ENCODE measurements around the gene ROR1. TPM values are rescaled to one million over a fixed set of nuclear protein-coding genes. Genes with fewer than 3 reads are reported as not detected.

Gene ROR1
- polyA plus RNA-seq, 1 of the 3 experiments (the other 2 are of a cell fraction): 4.0 TPM

DNA sequence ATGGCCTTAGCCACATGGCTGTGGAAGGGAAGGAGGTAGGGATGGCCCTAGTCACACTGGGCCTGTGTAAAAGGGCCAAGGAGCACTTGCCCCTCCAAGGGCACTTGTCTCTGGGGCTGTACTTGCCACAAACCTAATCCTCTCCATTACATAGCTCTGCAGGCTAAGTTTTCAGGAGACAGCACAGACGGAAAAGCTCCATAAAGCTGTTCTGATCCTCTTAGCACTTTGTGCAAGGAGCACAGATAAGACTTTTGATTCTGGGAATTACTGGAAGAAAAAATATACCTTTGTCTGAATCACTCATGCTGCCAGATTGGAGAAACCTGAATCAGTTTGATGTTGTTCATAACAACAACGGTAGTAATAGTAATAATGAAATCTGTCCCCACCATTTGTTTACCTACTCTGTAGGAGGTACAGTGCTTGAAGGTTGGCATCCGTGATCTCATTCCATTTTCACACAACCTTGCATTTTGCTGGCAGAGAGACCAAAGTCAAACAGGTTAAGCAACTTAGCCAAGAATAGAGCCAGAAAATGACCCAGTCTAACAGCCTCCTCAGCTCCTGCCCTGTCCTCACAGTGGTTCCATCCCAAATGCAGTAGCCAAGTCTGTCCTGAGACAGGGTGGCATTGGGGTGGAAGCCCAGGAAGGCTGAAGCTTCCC, 207.1 kb downstream of the ROR1 start:
- ChIA-PET POLR2A (no interaction called here), CTCF (interaction anchor here (0.7 kb wide), 1 partner anchor 23 kb away, joined by 3 read pairs; no protein-coding TSS in a partner anchor)
- Histone ChIP-seq H3K9me2 (no peaks in the 10 kb centered on the region), H2AFZ (ENCODE audit: low read depth) (no peak overlapping the region), H3F3A (replicated peaks; ENCODE audit: insufficient read depth) (no peaks in the 10 kb centered on the region), H3K4me2 (no peak overlapping the region), H3K27me3 (ENCODE audit: insufficient read depth) (no peaks in the 10 kb centered on the region), H3K79me2 (ENCODE audit: insufficient read depth) (no peaks in the 10 kb centered on the region), H3K9me3 (no peaks in the 10 kb centered on the region), H4K20me1 (ENCODE audit: insufficient read depth) (no peaks in the 10 kb centered on the region), H3K9ac (no peak overlapping the region), H3K27ac (ENCODE audit: low read depth in 2 of 2, low read length in 1 of 2) (no peak overlapping the region), H3K4me3 (ENCODE audit: low read depth in 2 of 2, low read length in 1 of 2) (no peak overlapping the region), H3K36me3 (replicated peaks in 1 of 2; ENCODE audit: control insufficient read depth in 1 of 2, insufficient read depth in 2 of 2, low read length in 1 of 2) (no peaks in the 10 kb centered on the region), H3K4me1 (ENCODE audit: control insufficient read depth in 1 of 2, insufficient read depth in 2 of 2, low read depth in 1 of 2, low read length in 1 of 2) (peaks cover 7 to 11% of the 10 kb centered on the region in 2 experiments; a peak in 3 of 4 replicates)
- no peak for TF ChIP-seq JUND (IDR thresholded peaks at IDR 0.05)
- TF ChIP-seq POLR2AphosphoS5 (IDR thresholded peaks at IDR 0.05; ENCODE audit: low read depth, low read length): no peak
- TF ChIP-seq SIN3A (IDR thresholded peaks at IDR 0.05; ENCODE audit: borderline replicate concordance, low read depth, low read length): no peak
- TF ChIP-seq GATA2 (CRISPR knock-in tag; IDR thresholded peaks at IDR 0.05): no peak
- no peak for TF ChIP-seq RXRA (IDR thresholded peaks at IDR 0.05; ENCODE audit: borderline replicate concordance, low read depth)
- DNase-seq: no peak
- WGBS (ENCODE audit: low lambda C conversion rate): 87% methylated on average over 3 of the region's 3 CpGs

DNA sequence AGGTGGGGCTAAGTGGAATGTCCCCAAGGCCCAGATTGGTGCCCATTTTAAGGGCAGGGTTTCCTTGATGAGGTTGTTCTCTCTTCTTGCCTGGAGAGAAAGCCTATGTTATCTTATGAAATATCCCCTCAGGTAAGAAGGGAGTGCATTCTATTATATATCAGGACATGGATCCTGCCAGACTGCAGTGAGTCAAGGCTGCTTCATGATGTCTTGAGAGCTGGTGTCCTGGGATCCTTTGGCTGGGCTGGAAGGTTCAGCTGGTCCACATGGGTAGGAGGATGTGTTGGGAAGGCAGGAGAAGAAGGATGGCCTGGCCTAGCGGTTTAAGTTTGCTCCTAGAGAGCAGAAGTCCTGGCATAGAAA, 207.6 kb downstream of the ROR1 start:
- H3K36me3 ChIP-seq (replicated peaks in 1 of 2; ENCODE audit: control insufficient read depth in 1 of 2, insufficient read depth in 2 of 2, low read length in 1 of 2): no peaks in the 10 kb centered on the region
- H3K4me2 ChIP-seq: no peak overlapping the region
- DNase-seq: no peak
- no peaks in the 10 kb centered on the region for H3F3A ChIP-seq (replicated peaks; ENCODE audit: insufficient read depth)
- H3K27me3 ChIP-seq (ENCODE audit: insufficient read depth): no peaks in the 10 kb centered on the region
- H3K9me3 ChIP-seq: no peaks in the 10 kb centered on the region
- ChIA-PET CTCF (no interaction called here), POLR2A (no interaction called here)
- no peak overlapping the region for H3K27ac ChIP-seq (ENCODE audit: low read depth in 2 of 2, low read length in 1 of 2)
- no peaks in the 10 kb centered on the region for H3K79me2 ChIP-seq (ENCODE audit: insufficient read depth)
- H4K20me1 ChIP-seq (ENCODE audit: insufficient read depth): no peaks in the 10 kb centered on the region
- no peak overlapping the region for H3K9ac ChIP-seq
- H3K9me2 ChIP-seq: no peaks in the 10 kb centered on the region
- no peak overlapping the region for H2AFZ ChIP-seq (ENCODE audit: low read depth)
- peaks cover 7 to 11% of the 10 kb centered on the region in 2 experiments; a peak in 3 of 4 replicates for H3K4me1 ChIP-seq (ENCODE audit: control insufficient read depth in 1 of 2, insufficient read depth in 2 of 2, low read depth in 1 of 2, low read length in 1 of 2)
- no peak for TF ChIP-seq MXI1 (IDR thresholded peaks at IDR 0.05; ENCODE audit: low read depth, low read length)
- TF ChIP-seq SMC3 (IDR thresholded peaks at IDR 0.05; ENCODE audit: low read depth, low read length): no peak
- TF ChIP-seq MEF2A (IDR thresholded peaks at IDR 0.05; ENCODE audit: borderline replicate concordance, low read depth): no peak
- no peak for TF ChIP-seq FOXJ3 (CRISPR knock-in tag; IDR thresholded peaks at IDR 0.05)
- H3K4me3 ChIP-seq (ENCODE audit: low read depth in 2 of 2, low read length in 1 of 2): no peak overlapping the region
- 100% methylated on average over 1 of the region's 1 CpG for WGBS (ENCODE audit: low lambda C conversion rate)

- no peak overlapping the region for H3K4me2 ChIP-seq
- no peaks in the 10 kb centered on the region for H3K36me3 ChIP-seq (replicated peaks in 1 of 2; ENCODE audit: control insufficient read depth in 1 of 2, insufficient read depth in 2 of 2, low read length in 1 of 2)
- no peak overlapping the region for H3K4me3 ChIP-seq (ENCODE audit: low read depth in 2 of 2, low read length in 1 of 2)
- 96% methylated on average over 3 of the region's 3 CpGs for WGBS (ENCODE audit: low lambda C conversion rate)
- H3K79me2 ChIP-seq (ENCODE audit: insufficient read depth): no peaks in the 10 kb centered on the region
- H3K9me3 ChIP-seq: no peaks in the 10 kb centered on the region
- H4K20me1 ChIP-seq (ENCODE audit: insufficient read depth): no peaks in the 10 kb centered on the region
- no peak overlapping the region for H3K27ac ChIP-seq (ENCODE audit: low read depth in 2 of 2, low read length in 1 of 2)
- DNase-seq: no peak
- peaks cover 7 to 11% of the 10 kb centered on the region in 2 experiments; a peak in 3 of 4 replicates for H3K4me1 ChIP-seq (ENCODE audit: control insufficient read depth in 1 of 2, insufficient read depth in 2 of 2, low read depth in 1 of 2, low read length in 1 of 2)
- no peaks in the 10 kb centered on the region for H3F3A ChIP-seq (replicated peaks; ENCODE audit: insufficient read depth)
- no peaks in the 10 kb centered on the region for H3K27me3 ChIP-seq (ENCODE audit: insufficient read depth)
- no peak overlapping the region for H2AFZ ChIP-seq (ENCODE audit: low read depth)
- POLR2A ChIA-PET: no interaction called here
- CTCF ChIA-PET: interaction anchor here (2.3 kb wide), 1 partner anchor 23 kb away, joined by 5 read pairs; no protein-coding TSS in a partner anchor
- H3K9ac ChIP-seq: no peak overlapping the region
- no peaks in the 10 kb centered on the region for H3K9me2 ChIP-seq
- TF ChIP-seq EP300 (IDR thresholded peaks at IDR 0.05; ENCODE audit: borderline replicate concordance in 1 of 2, low read depth in 1 of 2, low read length in 1 of 2) (no peak), SIN3A (IDR thresholded peaks at IDR 0.05; ENCODE audit: borderline replicate concordance, low read depth, low read length) (no peak), FOXJ3 (CRISPR knock-in tag; IDR thresholded peaks at IDR 0.05) (no peak), TEAD4 (IDR thresholded peaks at IDR 0.05; ENCODE audit: borderline replicate concordance, insufficient read depth) (no peak), NRF1 (IDR thresholded peaks at IDR 0.05; ENCODE audit: low read depth, low read length) (no peak), TAF1 (IDR thresholded peaks at IDR 0.05; ENCODE audit: borderline replicate concordance, low read depth, low read length) (no peak)
- TF ChIP-seq, protein P1, sequence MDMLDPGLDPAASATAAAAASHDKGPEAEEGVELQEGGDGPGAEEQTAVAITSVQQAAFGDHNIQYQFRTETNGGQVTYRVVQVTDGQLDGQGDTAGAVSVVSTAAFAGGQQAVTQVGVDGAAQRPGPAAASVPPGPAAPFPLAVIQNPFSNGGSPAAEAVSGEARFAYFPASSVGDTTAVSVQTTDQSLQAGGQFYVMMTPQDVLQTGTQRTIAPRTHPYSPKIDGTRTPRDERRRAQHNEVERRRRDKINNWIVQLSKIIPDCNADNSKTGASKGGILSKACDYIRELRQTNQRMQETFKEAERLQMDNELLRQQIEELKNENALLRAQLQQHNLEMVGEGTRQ (IDR thresholded peaks at IDR 0.05; ENCODE audit: borderline replicate concordance, low read depth, low read length): no peak
- TF ChIP-seq, protein P2, sequence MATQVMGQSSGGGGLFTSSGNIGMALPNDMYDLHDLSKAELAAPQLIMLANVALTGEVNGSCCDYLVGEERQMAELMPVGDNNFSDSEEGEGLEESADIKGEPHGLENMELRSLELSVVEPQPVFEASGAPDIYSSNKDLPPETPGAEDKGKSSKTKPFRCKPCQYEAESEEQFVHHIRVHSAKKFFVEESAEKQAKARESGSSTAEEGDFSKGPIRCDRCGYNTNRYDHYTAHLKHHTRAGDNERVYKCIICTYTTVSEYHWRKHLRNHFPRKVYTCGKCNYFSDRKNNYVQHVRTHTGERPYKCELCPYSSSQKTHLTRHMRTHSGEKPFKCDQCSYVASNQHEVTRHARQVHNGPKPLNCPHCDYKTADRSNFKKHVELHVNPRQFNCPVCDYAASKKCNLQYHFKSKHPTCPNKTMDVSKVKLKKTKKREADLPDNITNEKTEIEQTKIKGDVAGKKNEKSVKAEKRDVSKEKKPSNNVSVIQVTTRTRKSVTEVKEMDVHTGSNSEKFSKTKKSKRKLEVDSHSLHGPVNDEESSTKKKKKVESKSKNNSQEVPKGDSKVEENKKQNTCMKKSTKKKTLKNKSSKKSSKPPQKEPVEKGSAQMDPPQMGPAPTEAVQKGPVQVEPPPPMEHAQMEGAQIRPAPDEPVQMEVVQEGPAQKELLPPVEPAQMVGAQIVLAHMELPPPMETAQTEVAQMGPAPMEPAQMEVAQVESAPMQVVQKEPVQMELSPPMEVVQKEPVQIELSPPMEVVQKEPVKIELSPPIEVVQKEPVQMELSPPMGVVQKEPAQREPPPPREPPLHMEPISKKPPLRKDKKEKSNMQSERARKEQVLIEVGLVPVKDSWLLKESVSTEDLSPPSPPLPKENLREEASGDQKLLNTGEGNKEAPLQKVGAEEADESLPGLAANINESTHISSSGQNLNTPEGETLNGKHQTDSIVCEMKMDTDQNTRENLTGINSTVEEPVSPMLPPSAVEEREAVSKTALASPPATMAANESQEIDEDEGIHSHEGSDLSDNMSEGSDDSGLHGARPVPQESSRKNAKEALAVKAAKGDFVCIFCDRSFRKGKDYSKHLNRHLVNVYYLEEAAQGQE (IDR thresholded peaks at IDR 0.05; ENCODE audit: low read depth, low read length): no peak
These were observed 208.4 kb downstream of the ROR1 start for GRCh38 chr1:63982201-63982600.
